ENCODE measurements around the gene CD6. TPM values are rescaled to one million over a fixed set of nuclear protein-coding genes. Genes with fewer than 3 reads are reported as not detected.

The CD6 gene
- polyA plus RNA-seq, 2 of the 4 experiments (the other 2 are of a cell fraction) = 0.06 TPM

DNA sequence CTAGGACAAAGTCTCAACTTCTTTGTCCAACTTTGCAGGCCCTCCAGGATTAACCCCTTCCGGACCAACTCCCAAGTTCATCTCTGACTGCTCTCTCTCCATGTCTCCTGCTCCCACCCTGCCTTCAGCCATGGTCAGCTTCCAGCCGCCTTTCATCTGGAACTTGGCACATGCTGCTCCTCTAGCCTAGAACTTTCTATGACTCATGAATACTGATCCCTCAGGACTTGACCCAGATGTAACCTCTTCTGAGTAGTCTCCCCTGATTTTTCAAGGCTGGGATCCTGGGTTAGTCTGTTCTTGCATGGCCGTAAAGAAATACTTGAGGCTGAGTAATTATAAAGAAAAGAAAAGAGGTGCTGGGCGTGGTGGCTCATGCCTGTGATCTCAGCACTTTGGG lies 14.3 kb upstream of the CD6 start:
- H3K4me2 ChIP-seq = no peak overlapping the region
- ChIA-PET POLR2A (no interaction called here), CTCF (no interaction called here)
- no peaks in the 10 kb centered on the region for H3K4me1 ChIP-seq
- no peak overlapping the region for H3K27ac ChIP-seq
- TF ChIP-seq, protein P1, sequence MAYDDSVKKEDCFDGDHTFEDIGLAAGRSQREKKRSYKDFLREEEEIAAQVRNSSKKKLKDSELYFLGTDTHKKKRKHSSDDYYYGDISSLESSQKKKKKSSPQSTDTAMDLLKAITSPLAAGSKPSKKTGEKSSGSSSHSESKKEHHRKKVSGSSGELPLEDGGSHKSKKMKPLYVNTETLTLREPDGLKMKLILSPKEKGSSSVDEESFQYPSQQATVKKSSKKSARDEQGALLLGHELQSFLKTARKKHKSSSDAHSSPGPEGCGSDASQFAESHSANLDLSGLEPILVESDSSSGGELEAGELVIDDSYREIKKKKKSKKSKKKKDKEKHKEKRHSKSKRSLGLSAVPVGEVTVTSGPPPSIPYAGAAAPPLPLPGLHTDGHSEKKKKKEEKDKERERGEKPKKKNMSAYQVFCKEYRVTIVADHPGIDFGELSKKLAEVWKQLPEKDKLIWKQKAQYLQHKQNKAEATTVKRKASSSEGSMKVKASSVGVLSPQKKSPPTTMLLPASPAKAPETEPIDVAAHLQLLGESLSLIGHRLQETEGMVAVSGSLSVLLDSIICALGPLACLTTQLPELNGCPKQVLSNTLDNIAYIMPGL (CRISPR knock-in tag; IDR thresholded peaks at IDR 0.05; ENCODE audit: borderline replicate concordance) = no peak
- TF ChIP-seq ZFP36 (IDR thresholded peaks at IDR 0.05; ENCODE audit: borderline replicate concordance, partially characterized antibody) = no peak
- TF ChIP-seq, protein P2, sequence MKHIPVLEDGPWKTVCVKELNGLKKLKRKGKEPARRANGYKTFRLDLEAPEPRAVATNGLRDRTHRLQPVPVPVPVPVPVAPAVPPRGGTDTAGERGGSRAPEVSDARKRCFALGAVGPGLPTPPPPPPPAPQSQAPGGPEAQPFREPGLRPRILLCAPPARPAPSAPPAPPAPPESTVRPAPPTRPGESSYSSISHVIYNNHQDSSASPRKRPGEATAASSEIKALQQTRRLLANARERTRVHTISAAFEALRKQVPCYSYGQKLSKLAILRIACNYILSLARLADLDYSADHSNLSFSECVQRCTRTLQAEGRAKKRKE (CRISPR knock-in tag; IDR thresholded peaks at IDR 0.05; ENCODE audit: low read depth) = no peak
- no peak for TF ChIP-seq RNF2 (IDR thresholded peaks at IDR 0.05; ENCODE audit: borderline replicate concordance, low read depth)
- TF ChIP-seq HEYL (CRISPR knock-in tag; IDR thresholded peaks at IDR 0.05) = no peak
- TF ChIP-seq ZSCAN20 (CRISPR knock-in tag; IDR thresholded peaks at IDR 0.05) = no peak
- TF ChIP-seq RAD21 (conservative IDR thresholded peaks at IDR 0.05 in 1 of 2, IDR thresholded peaks at IDR 0.05 in 1 of 2) = no peak
- TF ChIP-seq HOXB5 (CRISPR knock-in tag; IDR thresholded peaks at IDR 0.05) = no peak
- TF ChIP-seq ESRRA (IDR thresholded peaks at IDR 0.05; ENCODE audit: borderline replicate concordance, low read length) = no peak
- TF ChIP-seq, protein P3, sequence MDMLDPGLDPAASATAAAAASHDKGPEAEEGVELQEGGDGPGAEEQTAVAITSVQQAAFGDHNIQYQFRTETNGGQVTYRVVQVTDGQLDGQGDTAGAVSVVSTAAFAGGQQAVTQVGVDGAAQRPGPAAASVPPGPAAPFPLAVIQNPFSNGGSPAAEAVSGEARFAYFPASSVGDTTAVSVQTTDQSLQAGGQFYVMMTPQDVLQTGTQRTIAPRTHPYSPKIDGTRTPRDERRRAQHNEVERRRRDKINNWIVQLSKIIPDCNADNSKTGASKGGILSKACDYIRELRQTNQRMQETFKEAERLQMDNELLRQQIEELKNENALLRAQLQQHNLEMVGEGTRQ (IDR thresholded peaks at IDR 0.05) = no peak
- no peak for TF ChIP-seq CHD4 (IDR thresholded peaks at IDR 0.05; ENCODE audit: borderline replicate concordance)
- TF ChIP-seq, protein P4, sequence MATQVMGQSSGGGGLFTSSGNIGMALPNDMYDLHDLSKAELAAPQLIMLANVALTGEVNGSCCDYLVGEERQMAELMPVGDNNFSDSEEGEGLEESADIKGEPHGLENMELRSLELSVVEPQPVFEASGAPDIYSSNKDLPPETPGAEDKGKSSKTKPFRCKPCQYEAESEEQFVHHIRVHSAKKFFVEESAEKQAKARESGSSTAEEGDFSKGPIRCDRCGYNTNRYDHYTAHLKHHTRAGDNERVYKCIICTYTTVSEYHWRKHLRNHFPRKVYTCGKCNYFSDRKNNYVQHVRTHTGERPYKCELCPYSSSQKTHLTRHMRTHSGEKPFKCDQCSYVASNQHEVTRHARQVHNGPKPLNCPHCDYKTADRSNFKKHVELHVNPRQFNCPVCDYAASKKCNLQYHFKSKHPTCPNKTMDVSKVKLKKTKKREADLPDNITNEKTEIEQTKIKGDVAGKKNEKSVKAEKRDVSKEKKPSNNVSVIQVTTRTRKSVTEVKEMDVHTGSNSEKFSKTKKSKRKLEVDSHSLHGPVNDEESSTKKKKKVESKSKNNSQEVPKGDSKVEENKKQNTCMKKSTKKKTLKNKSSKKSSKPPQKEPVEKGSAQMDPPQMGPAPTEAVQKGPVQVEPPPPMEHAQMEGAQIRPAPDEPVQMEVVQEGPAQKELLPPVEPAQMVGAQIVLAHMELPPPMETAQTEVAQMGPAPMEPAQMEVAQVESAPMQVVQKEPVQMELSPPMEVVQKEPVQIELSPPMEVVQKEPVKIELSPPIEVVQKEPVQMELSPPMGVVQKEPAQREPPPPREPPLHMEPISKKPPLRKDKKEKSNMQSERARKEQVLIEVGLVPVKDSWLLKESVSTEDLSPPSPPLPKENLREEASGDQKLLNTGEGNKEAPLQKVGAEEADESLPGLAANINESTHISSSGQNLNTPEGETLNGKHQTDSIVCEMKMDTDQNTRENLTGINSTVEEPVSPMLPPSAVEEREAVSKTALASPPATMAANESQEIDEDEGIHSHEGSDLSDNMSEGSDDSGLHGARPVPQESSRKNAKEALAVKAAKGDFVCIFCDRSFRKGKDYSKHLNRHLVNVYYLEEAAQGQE (IDR thresholded peaks at IDR 0.05) = no peak
- TF ChIP-seq HOXA7 (CRISPR knock-in tag; IDR thresholded peaks at IDR 0.05) = no peak
- no peak for TF ChIP-seq FOXS1 (CRISPR knock-in tag; IDR thresholded peaks at IDR 0.05)
- no peak for TF ChIP-seq HDAC2 (IDR thresholded peaks at IDR 0.05)
- TF ChIP-seq FOSL2 (IDR thresholded peaks at IDR 0.05) = no peak
- no peak for TF ChIP-seq FOSL2 (CRISPR knock-in tag; IDR thresholded peaks at IDR 0.05)
- no peak for TF ChIP-seq EP300 (IDR thresholded peaks at IDR 0.05)
- TF ChIP-seq, protein P5, sequence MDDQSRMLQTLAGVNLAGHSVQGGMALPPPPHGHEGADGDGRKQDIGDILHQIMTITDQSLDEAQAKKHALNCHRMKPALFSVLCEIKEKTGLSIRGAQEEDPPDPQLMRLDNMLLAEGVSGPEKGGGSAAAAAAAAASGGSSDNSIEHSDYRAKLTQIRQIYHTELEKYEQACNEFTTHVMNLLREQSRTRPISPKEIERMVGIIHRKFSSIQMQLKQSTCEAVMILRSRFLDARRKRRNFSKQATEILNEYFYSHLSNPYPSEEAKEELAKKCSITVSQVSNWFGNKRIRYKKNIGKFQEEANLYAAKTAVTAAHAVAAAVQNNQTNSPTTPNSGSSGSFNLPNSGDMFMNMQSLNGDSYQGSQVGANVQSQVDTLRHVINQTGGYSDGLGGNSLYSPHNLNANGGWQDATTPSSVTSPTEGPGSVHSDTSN (IDR thresholded peaks at IDR 0.05) = no peak
- TF ChIP-seq MYC (IDR thresholded peaks at IDR 0.05; ENCODE audit: borderline replicate concordance, low read length) = no peak
- H3K4me3 ChIP-seq = no peak overlapping the region
- DNase-seq (ENCODE audit: low read depth in 1 of 2, low spot score in 1 of 2) (no peak), FAIRE-seq (no peak), ATAC-seq (no peak)
- H3K9me3 ChIP-seq = no peaks in the 10 kb centered on the region
- WGBS (ENCODE audit: missing lambda C conversion rate) = 59% methylated on average over 4 of the region's 4 CpGs
